Measurements from ENCODE around the gene KCNK13.
"Not testable (repeated sequence)": the region's sequence is repeated elsewhere in the genome, so short reads cannot be mapped to it uniquely, and the experiment has no call there.

The KCNK13 gene

DNA sequence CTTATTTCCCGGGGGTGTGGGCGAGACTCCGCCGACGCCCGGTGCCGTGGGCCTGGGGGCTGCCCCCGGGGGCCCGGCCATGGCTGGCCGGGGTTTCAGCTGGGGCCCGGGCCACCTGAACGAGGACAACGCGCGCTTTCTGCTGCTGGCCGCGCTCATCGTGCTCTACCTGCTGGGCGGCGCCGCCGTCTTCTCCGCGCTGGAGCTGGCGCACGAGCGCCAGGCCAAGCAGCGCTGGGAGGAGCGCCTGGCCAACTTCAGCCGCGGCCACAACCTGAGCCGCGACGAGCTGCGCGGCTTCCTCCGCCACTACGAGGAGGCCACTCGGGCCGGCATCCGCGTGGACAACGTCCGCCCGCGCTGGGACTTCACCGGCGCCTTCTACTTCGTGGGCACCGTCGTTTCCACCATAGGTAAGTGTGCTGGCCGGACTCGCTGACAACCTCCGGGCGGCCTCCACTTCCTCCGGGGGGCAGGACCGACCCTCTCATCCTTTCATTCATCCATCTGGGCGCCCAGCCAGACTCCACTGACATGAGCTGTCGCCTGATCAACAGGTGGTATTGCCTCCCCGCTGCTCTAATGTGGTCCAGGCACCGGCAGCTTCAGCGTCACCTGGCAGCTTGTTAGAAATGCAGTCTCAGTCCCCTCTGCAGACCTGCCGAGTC is 467 bp downstream of the KCNK13 start:
- no peak for DNase-seq

DNA sequence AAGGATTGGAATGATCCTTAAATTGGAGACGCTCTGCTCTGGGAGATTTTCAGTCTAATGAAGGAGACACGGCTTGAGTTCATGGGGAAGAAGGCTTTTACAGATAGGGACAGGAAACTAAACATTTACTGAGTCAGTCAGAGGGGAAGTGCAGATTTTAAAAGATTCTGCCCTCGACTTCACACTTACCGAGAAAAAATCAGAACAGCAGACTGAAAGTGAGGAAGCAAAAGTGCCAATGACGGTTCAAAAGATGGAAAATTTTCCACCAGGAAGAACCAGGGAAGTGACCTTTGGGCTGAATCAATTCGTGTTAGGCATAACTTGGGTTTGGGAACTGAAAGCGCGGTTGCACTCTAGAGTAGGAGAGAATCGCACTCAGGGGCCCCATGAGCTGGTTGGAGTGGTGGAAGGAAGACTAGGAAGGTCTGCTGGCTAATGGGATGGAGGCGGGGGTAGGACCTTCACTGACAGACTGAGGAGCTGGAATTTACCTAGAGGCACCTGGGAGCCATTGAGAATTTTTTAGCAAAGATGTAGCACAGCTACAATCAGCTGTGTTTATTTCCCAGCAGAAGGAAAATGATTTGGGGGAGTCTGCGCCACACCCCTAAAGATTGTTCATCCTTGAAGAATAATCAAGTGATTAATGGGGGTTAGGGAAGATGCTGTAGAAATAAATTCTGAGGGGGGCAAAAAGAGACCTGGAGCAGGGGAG is 1.2 kb downstream of the KCNK13 start:
- DNase-seq, result no peak

DNA sequence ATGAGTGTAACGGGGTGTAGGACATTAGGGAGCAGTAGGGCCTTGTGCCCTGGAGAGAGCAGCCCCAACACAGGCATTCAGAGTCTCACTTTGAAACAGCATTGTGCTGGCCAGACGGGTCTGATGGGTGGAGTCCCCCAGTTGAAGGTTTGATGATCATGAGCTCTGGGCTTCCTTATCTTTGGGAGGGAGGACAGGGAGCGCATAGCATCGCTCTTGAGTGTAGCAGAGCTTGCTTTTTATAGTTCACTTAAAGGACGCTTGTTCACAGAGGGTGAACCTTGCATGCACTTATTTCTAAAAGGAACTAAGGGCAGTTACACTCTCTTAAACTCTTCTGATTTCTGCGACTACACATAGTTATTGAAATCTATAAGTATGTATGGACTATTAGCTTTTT is 10.6 kb downstream of the KCNK13 start:
- no peak for DNase-seq

DNA sequence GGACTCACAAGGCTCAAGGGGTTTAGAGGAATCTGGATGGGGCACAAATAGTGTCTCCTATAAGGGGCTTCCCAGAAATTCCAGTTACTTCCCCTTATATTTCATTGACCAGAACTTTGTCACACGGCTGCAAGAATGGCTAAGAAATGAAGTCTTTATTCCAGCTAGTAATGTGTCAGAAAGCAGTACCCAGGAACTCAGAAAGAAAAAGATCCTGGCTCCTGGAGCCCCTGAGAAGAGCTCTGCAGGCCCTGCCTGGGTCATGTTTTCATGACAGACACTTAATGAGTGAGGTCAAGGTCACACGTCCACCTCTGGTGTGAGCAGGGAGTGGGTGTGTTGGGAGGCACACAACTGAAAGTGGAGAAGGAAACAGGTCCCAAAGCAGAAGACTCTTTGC is 17.8 kb downstream of the KCNK13 start:
- no peak for DNase-seq

DNA sequence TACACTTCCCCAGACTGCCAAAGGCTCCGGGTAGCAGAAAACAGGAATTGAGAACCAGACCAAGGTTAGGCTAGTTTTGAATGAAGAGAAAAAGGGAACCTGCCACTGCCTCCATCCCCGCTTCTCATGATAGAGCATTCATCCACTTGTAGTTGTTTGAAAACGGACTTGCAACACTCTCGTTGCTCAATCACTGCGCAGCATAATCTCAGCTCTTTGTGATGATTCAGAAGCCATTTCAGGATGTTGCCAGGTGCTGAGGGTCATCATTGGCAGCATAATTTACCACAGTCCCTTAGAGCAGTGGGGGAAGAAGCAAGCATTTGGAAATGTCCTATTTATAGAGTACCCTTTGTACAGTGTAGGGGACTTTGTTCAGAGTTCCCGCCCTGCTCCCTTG is 25.6 kb downstream of the KCNK13 start:
- no peak for DNase-seq

DNA sequence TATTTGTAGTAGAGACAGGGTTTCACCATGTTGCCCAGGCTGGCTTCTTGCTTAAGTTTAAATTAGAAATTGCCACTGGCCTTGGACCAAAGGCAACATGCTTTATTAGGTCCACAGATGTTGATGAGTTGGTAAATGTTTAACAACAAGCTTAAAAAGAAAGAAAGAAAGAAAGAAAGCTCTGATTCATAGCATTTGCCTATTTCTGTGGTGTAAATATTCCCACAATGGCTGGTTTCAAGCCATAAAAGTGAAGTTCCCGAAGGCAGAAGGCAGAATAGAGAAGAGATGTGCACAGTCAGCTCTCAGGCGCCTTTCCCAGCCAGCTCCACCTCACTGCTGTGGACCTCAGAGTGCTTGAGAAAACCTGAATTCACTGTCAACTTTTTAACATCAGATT is 26.4 kb downstream of the KCNK13 start:
- DNase-seq, result no peak

DNA sequence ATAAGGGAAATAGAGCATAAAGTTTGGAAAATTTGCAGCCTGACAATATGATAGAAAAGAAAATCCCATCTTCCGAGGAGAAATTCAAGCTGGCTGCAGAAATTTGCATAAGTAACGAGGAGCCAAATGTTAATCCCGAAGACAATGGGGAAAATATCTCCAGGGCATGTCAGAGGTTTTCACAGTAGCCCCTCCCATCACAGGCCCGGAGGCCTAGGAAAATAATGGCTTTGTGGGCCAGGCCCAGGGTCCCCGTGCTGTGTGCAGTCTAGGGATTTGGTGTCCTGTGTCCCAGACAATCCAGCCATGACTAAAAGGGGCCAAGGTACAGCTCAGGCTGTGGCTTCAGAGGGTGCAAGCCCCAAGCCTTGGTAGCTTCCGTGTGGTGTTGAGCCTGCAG is 27.7 kb downstream of the KCNK13 start:
- DNase-seq, result not testable (repeated sequence)

DNA sequence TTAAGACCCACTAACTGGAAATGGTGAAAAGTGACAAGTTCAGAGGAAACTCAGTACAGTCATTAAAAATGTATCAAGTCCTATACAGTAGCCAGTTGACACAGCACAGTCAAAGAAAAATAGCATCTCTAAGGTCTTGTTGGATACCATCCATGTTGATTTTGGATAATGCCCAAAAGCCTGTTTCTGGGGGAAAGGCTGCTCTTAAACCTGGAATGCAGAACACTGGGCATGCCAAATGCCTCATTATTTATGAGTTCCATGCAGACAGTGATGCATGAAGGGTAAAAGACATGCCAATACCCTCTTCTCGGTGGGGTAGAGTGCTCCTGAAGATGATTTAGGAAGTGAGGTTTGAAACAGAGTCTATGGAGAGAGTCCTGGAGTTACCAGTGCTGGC is 29.6 kb downstream of the KCNK13 start:
- DNase-seq, result no peak

DNA sequence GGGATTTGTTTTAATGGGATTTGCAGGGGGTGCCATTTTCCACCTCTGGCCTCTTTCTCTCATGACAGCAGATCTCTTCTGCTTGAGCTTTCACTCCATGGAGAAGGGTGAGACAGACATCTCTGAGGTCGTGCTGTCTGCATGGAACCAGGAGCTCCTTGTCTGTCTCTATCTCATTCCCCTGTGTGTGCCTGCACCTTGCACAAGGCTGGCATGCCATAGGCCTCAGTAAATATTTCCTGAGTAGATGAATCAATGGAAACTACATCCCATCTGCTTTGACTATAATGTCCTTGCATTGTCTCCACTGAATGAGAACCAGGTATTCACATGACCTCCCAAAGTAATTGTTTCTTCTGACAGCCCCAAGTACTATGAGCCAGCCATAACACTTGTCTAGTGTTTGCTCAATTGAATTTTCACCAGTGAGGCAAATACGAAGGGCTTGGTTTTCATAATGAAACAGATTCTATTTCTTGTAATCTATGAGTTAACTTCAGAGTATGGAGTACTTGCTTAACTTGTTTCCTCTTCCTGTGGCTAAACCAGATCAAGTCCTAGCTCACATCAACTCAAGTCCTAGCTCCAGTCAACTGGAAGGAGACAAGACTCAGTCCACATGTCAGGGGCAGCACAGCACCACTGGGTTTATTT is 32.3 kb downstream of the KCNK13 start:
- no peak for DNase-seq

DNA sequence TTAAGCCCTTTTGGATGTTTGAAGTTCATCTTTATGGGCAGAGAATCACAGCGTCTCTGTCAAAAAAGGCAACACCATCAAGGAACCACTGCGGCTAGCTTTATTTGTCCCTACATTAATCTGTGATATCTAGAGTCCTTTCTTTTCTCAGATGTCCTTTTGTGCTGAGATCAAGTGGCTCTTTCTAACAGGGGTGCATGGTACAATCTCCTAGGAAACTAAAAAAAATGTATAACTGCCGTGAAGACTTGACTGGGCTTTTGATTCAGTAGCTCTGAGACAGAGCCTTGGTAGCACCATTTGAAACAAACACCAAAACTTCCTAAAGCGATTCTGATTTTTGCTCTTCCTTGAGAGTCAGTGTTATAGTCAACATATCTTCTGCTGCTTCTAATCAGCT is 33.3 kb downstream of the KCNK13 start:
- DNase-seq, result no peak

DNA sequence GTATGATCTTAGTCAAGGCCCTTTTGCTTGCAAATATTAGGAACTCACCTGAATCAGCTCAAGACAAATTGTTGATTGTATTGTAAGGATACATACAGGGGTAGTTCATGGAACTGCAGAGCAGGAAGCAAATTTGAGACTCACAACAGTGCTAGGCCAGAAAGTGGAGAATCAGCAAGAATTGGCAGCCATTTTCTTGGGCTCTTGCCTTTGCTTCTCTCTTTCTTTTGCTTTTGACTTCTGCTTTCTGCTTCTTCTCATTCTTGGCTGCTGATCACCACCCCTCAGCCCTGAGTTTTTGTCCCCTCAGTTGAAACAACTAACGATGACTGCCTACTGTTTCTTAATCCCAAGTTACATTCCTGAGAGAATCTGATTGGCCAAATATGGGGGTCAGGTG is 34.8 kb downstream of the KCNK13 start:
- no peak for DNase-seq

DNA sequence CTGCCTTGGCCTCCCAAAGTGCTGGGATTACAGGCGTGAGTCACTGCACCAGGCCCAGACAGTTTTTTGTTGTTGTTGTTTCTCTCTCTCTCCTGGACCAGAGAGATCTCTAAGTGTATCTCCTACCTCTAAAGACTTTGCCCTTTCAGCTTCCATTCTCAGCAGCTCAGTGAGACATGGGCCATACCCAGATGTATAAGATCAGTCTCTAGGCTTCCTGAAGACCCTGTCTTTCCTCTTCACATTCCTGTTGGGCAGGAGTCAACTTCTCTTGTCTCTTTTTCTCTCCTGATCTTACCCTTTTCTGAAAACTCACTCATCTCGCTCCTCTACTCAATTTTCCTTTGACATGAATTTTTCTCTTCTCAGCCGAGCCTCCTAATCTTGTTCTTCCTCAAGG is 42.0 kb downstream of the KCNK13 start:
- DNase-seq, result no peak

DNA sequence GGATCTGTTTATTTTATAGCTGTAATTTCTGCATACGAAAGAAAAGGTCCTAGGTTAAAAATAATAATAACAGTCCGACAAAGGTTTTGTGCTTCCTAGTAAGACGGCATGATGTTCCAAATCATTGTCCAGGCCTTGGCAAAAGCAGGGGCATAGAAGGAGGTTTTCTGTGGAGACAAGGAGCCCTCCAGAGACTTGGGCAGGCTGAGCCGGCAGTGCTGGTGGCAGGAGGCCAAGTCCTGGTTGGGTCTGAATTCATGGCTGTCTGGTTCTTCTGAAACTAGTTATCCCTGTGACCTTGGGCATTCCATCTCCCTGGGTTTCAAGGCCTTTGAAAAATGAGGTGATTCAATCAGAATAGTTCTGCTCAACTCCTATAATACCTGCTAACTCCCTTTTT is 44.0 kb downstream of the KCNK13 start:
- DNase-seq, result no peak

DNA sequence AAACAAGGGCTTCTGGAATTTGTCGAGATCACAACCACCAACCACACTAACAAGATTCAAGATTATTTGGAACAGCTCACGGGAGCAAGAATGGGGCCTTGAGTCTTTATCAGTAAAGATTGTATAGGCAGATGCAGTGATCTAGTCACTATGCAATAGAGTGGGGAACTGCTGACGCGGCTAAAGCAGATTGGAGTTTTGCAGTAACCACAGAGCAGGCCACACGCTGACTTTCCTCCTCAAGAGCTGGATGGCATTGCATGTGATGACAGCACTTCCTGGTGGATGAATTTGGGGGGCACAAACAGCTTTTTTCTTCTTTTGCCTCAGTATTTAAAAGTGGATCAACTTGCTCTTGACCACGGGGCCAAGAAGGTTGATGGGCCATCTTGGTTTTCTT is 46.0 kb downstream of the KCNK13 start:
- no peak for DNase-seq

DNA sequence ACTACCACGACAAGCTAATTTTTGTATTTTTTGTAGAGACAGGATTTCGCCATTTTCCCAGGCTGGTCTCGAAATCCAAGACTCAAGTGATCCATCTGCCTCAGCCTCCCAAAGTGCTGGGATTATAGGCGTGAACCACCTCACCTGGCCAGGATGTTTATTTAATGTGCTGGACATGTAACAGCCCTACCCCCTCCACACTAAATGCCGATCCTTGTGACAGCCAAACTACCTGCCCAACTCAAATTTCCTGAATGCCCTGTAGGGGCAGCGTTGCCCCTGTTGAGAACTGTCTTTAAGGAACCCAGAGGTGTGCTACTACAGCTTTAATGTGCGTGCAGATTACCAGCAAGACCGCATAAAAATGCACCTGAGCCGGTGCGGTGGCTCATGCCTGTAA is 48.1 kb downstream of the KCNK13 start:
- DNase-seq, result no peak

DNA sequence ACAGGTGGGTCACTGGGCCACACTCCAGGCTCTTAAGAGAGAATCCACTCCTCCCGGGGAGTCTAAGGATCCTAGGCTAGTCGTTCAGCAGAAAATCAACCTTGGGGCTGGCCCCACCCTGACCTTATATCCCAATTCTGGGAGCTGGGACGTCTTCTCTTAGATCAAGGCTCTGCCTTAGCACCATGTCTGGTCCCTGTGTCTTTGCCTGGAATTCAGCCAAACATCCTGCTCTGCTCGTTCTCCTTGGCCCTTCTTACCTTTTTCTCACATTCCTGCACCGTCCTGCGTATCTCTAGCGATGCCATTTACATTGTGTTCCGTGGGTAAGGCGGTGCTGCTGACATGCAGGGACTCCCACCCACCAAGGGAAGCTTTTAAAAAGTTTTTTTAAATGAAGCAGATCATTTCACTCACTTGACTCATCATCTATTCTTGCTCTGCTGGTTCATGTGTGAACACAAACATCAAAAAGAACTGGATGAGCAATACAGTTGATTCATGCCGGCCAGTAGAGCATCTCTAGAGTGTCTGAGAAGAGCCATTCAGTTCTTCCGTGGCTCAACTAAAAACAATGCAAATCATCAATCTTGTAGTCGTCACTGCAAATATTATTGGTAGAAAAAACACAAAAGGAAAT is 50.2 kb downstream of the KCNK13 start:
- DNase-seq, result no peak

DNA sequence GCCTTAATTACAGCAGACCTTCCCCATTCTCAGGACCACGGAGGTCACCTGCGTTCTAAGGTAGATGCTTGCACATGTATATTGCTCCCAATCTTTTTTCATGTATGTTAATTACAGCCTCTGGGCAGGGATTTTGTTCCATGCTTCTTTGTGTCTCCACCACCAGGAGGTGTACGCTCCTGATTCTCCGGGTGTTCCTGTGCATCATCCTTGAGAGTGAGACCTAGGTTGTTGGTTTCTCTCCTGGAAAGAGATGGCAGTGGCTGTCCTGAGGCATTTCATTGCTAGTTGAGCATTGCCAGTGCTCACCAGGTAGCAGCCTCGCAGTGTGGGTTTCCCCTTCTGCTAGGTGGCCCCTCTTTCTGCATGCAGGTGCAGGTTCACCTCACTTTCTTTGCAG is 52.8 kb downstream of the KCNK13 start:
- DNase-seq, result no peak

DNA sequence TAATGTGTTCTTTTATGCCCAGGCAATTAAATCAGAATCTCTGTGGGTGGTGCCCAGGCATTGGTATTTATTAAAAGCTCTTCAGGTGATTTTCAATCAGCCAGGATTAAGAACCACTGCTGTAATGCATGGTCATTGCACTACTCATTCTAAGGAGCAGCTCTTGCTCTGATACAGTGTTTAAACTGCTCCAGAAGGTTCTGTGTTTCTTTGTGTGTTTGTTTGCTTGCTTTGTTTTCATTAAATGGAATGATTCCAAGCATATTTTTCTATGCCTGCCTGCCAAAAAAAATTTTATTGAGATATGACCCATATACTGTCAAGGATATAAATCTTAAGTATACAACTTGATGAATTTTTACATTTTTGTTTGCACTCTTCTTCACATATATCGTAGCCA is 54.0 kb downstream of the KCNK13 start:
- no peak for DNase-seq

DNA sequence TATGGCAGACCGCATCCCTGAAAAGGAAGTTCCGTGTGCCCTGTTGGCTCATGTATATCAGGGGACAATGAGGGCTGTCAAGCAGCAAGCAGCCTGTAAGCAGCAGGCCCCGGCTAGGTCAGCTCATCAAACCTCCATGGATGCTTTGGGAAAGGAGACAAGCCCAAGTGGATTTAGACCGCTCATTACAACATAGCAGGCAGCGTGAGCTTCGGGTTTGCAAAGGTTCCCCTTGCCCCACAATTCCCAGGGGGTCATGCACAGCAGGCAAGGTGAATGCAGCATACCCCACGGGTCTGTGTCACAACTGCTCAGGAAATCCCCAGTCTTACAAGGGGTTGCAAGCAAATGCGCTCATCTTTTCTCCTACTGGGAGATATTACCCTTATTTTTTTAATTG is 54.6 kb downstream of the KCNK13 start:
- DNase-seq, result no peak

DNA sequence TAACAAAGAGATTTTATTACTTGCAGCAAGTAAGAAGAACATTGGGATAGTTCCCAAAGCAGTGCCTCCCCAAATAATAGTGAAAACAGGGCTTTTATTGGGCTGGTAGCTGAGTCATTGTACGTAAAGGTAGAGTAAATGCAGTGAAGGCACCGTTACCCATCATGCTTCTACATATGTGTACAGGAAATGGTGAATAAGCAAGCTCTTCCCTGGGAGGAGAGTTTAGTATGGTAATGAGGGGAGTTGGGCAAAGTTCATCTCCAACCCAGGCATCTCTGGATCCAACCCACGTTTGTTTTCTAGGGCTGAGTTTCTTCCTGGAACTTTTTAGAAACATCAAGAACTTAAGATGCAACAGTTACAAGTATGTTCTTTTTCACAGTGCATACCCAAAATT is 56.2 kb downstream of the KCNK13 start:
- DNase-seq, result no peak

DNA sequence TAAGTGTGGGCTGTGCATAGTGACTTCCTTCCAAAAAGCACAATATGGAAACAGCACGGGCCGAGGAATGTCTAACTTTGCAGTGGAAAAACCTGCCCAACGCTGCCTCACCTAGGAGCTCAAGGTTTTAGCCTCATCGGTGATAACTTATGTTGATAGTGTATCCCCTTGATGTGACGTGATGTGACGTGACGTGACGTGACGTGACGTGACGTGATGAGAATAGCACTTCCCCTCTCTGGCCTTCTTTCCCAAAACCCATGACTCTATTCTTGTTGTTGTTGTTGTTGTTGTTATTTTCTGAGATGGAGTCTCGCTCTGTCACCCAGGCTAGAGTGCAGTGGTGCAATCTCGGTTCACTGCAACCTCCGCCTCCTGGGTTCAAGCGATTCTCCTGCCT is 64.5 kb downstream of the KCNK13 start:
- DNase-seq, result no peak

DNA sequence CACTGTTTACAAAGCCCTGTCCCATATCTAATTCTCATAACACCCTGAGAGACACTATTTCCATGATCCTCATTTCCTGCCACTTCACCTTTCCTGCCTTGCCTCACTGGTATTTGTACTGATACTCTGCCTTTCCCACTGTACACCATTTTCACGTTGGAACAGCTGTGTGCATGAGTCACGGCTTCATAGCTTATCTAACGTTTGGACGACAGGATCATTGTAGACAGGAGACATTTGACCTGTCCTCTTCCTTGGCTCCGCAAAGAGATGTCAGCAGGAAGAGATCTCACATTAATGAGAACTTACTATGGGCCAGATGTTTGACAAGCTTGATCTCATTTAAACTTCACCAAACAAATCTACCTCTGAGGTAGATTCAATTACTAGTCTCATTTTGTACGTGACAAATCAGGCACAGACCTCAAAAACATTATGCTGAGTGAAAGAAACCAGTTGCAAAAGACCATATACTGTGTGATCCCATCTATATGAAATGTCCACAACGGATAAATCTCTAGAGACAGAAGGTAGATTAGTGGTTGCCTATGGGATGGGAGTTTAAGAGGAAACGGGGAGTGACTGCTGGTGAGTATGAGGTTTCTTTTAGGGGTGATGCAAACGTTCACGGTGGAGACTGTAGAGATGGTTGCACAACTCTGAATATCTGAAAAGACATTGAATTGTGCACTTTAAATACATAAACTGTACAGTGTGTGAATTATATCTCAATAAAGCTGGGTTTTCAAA is 71.2 kb downstream of the KCNK13 start:
- DNase-seq, result no peak

DNA sequence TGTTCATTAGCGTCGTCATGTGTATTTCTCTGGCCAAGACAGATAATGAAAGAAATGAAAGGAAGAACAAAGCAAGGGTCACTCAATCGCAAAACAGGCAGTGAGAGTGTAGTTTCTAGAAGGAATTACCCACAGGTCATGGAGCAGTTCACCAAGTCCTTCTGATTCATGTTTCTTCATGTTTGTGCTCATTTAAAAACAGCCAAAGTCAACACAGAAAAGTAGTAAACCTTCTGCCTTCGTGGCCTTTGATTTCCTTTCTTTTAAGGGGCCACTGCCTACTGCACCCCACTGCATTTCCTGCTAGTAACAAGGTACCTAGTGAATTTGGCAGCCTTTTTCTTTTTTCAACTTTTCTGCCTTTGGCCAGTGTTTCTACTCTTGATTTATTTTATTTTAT is 75.1 kb downstream of the KCNK13 start:
- DNase-seq, result no peak

Data from activated CD4-positive, alpha-beta T cell treated with anti-CD3 and anti-CD28 coated beads, Interleukin-2, amount 50 U/mL, for 4 hours (primary cell).